ENCODE results near the gene HS6ST1.
"Not testable (repeated sequence)": the region's sequence is repeated elsewhere in the genome, so short reads cannot be mapped to it uniquely, and the experiment has no call there.

HS6ST1 gene

DNA sequence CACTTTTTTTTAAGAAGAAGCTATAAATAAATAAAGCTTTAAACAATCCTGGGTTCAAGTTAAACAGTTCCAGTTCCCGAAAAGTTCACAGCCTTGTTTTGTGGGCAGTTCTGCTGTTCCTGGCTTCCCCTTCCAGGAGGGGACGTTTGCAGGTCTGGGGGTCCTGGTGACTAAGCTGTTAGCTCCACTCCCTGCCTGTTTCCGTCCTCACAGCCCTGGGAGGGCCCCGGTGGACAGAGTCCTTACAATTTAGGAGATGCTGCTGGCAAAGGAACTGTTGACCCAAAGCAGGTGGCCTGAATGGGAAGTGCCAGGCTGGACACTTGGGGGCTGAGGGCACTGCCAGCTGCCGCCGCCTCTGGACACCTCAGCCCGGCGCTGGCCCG, 53.1 kb downstream of the HS6ST1 start:
- not testable (repeated sequence) for FAIRE-seq

DNA sequence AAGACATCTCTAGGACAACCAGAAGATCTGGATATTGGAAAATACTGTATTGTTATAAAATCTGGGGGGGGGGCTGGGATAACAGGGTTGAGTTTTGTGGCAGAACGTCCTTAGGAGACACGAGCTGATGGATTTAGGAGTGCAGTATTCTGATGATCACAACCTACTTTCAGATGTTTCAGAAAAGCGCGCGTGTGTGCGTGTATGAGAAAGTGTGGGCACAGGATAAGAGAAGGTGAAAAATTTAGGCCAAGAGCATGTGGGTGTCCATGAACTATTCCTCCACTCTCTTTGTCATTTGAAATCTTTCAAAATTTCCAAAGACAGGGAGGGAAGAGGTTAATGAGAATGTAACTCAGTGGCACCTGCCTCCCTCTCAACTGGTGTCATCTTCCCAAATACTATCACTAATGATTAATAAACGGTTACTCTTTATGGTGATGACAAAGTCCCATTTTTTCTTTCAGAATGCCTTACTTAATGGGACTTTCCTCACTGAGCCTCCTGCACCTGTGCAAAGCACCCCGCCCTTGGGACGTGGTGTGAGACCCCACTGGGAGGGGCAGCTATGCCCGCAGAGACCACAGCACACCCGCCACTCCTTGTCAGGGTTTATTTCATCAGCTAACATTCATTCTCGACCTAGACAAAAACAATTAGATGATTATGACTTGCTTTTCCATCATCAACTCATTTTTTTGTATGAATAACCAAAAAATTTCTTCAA, 53.6 kb downstream of the HS6ST1 start:
- FAIRE-seq, result no peak

DNA sequence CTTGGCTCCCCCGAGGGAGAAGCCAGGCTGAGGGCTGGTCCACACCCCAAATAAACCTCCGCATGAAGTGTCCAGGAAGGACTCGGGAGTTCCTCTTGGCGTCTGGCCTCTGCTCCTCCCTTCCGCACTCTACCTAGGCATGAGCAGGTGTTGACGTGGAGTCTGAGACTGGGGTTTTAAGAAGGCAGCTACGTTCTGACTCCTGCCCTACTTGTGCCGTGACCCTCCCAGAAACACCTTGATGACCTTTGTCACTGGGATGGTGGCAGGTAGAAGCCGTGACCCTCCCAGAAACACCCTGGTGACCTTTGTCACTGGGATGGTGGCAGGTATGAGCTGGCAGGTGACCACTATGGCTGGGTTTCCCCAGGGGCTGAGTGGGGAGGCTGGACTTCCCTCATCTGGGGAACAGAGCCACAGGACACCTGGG, 54.8 kb downstream of the HS6ST1 start:
- FAIRE-seq, result no peak

DNA sequence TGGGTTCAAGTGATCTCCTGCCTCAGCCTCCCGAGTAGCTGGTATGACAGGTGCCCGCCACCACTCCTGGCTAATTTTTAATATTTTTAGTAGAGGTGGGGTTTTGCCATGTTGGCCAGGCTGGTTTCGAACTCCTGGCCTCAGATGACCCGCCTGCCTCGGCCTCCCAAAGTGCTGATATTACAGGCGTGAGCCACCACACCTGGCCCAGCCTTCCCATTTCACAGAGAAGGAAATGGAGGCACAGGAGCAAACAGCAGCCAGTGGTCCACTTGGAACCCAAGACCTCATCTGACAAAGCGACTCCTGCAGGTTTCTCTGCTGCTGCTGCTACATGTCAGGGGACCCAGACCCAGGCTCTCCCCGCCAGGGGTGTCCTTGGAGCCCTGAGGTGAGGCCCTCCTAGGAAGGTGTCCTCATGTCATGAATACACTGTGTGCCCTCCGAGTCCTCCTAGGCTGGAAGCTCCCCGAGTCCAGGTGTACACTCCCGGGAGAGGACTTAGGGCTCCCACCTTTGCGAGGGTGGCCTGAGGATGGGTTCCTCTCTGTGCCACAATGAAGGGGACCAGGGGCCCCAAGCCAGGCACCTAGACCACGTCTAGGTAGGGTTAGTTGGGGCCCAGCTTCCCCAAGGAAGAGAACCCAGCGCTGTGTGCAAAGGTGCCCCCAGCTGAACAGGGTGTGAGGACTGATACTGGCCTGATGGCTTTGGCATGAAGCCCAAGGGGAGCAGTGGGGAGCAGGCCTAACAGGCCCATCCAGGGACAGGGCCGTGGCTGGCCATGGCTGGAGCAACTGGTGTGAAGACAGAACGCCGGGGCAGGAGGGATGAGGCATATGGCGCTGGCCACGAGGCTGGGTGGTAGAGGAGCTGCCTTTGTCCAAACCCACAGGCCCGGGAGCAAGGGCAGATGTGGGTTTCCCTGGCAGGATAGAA, 56.1 kb downstream of the HS6ST1 start:
- no peak for FAIRE-seq

DNA sequence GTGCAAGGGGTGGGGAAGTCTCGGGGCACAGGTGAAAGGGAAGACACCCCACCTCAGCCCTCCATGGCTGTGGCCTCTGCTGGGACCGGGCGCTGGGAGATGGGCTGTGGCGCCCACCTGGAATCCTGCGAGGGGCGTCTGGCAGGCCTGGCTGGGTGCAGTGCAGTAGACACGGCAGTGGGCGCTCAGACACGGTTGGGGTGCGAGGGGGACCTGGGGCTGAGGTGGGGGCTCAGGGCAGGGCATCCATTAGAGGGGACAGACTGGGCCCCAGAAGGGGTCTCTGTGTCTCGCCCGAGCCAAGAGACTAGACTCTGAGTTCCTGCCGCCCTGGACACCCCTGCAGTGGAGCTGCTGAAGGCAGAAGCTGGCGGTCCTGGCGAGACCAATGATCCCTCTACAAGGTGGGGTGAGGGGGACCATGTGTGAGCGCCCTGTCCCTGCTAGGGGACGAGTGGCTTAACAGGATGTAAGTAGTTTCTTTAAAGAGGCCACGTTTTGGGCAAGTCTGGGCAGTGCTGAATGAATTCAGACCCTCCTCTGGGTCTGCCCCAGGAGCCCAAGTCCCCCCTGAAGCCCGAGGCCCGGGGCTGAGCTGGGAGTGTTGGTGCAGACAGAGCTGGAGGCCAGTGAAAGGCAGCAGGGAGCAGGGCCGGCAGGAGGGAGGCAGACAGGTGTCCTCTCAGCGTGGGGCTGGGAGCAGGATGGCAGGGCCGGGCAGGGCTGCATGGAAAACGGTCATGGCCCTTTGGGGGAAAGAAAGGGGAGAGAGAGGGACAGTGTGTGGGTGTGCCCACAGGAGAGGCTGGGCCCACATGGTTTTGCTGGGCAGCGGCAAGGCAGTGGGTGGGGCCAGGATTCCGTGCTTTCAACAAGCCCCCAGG, 57.2 kb downstream of the HS6ST1 start:
- FAIRE-seq, result no peak

DNA sequence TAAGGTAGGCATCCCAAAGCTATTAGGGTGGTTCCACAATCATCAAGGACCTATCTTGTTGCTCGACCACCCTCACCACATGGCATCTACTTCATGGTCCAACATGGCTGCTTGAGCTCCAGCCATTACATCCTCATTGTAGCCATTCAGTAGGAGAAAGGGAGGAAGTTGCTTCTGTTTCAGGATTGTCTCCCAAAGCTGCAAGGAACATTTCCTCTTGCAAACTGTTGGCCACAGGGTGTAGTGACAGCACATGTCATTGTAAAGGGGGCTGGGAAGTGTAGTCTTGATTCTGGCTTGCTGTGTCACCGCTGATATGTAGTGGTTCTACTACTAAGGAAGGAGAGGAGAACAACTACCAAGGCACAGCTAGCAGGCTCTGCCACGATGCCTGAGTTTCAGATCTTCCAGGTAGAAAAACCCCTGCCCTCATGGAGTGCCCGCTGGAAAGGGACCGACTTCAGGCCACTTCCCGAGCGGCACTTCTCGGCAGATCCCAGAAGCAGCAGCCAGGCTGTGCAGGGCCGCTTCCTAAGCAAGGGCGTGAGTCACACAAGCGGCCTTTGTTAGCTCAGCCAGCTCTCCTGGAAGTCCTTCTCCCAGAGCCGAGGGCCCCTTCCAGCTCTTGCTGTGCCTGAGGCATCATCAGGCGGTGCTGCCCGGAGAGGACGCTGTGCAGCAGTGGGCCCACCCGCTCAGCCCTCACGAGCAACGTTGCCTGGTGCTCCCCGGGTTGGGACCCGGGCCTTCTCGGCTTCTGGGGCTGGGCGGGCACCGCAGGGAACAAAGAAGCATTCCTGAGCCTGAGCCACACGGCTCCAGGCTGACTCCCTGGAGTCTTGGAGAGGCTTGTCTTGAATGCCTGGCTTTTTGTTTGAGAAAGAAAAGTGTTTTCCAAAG, 58.2 kb downstream of the HS6ST1 start:
- no peak for FAIRE-seq

DNA sequence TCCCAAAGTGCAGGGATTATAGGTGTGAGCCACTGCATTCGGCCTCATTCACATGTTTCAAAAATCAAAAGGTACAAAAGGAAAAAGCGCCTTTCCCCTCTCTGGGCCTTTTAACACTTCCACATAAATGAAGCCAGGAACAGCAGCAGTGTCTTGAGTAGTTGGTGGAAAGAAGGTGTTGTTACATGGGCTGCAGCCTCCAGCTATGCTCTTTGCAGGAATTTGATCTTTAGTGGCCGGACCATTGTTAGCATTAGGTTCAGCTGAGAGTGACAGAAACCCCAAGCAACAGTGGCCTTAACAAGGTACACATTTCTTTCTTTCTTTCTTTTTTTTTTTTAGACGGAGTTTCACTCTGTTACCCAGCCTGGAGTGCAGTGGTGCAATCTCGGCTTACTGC, 59.1 kb downstream of the HS6ST1 start:
- no peak for FAIRE-seq

DNA sequence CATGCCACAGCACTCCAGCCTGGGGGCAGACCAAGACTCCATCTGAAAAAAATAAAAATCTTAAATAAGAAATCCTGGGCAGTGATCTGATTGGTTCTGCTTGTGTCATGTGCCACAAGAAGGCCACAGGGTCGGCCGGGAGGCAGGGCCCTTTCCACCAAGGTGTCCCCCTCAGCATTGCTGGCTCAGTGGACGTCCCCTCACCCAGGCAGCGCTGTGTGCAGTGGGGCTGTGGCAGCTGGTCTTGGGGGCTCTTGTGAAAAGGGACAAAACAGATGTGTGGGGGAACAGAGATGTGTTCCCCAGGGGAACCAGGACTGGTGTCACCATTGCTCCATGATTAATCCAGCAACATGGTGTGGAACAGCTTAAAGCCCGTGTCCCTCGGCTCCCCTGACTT, 60.5 kb downstream of the HS6ST1 start:
- FAIRE-seq, result no peak

DNA sequence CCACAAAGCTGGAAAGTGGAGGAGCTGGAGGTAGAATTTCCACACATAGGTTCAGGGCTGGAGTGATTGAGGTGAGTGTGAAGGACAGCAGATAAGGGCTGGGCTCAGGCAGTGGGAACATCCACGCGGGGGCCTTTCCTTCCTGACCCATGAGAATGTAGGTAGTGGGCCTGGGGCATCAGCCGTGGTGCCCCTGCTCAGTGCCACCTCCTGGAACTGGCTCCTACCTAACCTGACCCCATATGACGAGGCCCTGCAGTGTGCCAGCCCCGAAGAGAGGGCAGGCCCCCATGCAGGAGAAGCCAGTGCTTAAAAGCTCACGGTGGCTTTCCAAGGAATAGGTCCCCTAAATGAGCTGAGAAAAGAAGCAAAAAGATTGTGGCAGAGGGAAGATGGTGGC, 66.2 kb downstream of the HS6ST1 start:
- FAIRE-seq, result no peak

DNA sequence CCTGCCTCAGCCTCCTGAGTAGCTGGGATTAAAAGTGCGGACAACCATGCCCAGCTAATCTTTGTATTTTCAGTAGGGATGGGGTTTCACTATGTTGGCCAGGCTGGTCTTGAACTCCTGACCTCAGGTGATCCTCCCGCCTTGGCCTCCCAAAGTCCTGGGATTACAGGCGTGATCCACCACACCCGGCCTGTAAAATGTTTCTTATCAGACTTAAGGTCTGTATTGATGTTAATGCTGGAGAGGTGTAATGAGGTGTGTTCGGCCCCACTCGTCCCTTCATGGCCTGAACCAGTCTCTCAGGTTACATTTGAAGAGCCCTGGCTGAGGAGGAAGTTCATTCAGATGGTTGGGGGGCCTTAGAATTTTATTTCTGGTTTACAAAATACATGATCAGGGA, 66.6 kb downstream of the HS6ST1 start:
- FAIRE-seq, result not testable (repeated sequence)

DNA sequence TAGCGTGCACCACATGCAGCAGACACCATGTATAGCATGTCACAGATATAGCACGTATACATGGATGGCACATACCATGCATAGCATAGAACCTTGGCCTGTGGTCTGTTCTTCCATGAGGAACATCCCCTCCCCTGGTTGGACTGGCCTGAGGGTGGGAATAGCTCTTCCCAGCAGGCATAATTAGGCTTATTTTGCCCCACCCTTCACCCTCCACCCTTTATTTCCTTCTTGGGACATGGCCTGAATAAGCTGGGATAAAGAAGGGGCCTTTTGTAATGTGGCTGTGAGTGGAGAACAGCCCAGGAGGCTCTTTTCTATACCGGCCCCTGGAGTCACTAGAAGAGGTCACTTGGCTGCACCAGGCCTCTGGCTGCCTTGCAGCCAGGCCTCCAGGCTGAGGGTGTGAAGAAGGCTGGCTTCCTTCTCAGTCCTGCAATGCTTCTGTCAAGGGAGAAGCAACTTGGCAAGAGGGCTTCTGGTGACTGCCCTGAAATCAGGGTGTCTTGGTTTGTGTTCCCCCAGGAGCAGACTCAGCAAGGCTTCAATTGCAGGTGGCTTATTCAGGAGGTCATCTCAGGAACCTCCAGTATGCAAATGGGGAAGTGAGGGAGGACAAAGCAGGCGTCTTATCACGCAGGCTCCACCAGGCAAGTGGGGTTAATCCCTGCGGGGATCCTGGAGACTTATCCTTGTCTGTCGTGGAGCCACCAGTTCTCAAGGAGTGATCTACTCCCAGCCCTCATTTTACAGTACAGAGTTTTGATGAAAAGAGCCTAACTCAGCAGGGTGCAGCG, 68.2 kb downstream of the HS6ST1 start:
- no peak for FAIRE-seq

DNA sequence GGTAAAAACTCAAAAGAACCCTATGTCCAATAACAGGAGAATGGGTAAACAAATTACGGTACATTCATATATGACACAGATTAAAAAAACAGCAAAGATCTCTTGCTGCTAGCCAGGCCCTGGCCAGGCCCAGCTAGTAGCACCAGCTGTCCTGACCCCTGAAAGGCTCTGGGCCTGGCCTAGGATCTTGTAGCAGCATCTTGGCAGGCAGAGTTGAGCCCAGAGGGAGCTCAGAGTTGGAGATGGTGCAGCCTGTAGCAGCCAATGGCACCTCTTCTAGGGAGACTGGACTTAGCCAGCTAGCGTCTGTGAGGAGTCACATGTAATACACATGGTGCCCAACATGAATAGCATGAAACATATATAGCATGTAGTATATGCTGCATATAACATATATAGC, 69.1 kb downstream of the HS6ST1 start:
- no peak for FAIRE-seq

DNA sequence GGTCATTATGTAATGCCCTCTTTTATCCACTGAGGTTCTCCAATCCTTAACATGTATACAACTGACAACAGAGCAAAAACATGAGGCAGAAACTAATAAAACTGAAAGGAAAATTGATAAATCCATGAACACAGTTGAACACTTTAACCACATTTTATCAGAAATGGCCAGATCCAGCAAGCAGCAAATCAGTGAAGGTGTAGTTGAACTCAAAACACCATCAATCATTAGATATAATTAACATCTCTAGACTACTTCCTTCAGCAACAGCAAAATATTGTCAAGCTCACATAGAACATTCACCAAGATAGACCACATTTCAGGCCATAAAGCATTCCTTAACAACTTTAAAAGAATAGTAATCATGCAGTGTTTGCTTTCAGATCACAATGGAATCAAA, 72.9 kb downstream of the HS6ST1 start:
- FAIRE-seq, result no peak

DNA sequence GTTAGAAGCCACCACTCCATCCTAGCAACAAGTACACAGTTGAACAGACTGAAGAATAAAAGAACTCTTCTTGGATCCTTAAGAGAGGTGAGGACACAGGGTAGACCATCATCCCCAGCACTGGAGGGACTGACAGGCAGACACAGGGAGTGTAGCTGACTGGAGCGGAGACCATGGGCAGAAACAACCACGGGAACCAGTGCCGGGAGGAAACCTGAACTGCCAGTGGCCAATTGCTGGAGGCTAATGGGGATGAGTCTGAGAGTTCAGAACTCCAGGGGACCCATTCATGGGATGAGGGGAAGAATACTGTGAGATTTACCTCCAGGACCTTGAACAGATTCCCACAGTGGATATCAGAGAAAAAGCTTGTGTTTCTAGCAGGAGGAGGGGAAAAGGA, 76.8 kb downstream of the HS6ST1 start:
- no peak for FAIRE-seq

DNA sequence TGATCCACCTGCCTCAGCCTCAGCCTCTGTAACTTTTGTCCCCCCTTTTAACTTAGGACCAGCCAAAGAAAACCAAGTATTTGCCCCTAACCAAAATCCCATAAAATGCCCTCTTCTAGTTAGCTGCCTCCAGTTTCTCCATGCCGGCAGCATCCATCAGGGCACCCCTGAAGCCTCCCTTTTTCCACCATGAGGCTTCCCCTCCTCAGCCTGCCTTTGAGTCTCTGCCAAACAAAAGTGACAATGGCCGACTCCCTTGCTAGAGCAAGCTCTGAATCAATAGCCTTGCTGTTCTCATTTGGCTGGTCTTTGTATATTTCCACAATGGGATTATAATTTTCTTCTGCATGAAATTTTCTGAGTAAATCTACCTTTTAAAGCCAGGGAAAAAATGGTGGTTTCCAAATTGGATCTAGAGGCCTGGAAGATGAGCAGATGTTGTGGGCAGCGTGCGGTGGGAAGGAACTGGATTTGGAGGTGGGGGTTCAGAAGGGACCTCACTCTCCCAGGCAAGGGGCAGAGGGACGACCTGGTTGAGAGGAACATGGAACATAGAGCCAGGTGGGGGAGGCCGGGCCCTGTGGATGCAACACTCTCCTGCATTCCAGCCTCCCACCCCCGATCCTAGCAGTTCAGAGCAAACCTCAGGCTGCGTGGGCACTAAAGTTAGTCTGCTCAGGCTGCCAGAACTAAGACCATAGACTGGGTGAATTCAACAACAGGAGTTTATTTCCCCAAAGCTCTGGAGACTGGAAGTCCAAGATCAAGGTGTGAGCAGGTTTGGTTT, 80.6 kb downstream of the HS6ST1 start:
- no peak for FAIRE-seq

DNA sequence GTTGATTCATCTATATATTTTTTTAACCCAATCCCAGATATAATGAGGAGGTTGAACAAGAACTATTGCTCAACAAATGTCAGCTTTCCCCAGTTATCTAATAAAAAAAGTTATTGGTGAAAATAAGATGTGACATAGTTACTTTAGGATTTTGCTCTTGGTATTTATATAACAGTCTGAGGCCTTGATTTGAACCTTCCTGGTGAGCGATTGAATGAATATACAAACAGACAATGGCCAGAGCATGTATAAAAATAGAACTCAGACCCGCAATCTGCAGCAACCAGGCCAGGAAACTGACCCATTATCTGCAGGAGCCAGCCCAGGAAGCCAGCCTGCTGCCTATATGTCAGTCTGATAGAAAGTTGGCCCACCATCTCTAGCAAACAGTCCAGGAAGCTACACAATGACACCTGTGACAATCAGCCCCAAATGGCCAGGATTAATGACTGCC, 81.6 kb downstream of the HS6ST1 start:
- no peak for FAIRE-seq

DNA sequence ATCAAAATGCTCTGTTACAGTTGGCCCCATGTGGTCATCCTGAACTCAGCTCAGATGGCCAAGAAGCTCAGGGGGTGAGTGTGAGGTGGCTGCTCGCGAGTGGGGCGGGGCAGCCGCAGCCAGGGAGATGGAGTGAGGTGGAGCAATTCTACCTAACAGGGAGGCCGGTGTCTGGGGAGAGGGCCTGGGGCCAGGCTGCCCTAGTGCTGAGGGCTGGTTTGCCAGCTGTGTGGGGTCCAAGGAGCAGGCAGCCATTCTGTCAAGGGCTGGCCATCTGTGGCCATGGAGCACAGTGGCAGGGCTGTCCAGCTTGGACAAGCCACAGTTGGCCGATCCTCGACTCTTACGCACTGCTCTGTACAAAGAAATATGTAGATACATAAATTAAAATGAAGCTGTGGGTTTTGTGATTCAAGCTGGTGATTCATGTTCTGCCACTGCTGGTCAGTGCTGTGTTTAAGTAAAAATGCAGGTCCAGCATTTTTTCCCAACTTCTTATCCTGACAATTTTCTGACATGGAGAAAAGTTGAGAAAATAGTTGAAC, 82.1 kb downstream of the HS6ST1 start:
- no peak for FAIRE-seq

DNA sequence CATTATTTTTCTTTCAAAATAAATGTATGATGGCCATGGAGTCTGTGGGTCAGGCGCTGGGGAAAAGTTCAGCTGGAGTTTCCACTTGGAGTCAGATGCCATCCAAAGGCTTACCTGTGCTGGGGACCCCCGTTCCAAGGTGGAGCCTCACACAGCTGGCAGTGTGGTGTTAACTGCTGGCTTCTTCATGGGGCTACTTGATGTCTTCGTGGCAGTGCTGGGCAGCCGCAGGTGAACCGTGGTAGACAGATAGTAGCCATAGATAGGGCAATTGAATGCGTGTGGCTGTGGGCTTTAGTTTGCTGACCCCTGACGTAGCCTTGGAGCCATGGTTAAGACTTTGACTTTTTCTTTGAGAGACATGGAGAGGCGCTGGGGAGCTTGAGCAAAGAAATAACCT, 83.1 kb downstream of the HS6ST1 start:
- no peak for FAIRE-seq

DNA sequence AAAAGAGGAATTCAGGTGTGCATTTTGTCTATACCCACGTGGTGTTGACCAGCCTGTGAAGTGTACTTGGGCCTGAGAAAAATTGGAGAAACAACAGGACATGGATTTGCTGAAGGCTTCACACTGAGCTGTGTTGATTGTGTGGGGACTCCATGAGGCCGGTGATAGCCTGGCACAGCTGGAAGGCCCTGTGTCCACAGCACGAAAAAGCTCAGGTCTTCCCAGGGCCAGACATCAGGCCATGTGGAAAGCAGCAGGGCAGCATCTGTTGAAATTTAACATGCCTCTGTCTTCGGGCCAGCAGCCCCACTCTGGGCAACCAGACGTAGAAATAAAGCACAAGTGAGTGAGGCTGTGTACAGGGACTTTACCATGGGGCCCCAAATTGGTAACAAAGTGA, 84.1 kb downstream of the HS6ST1 start:
- no peak for FAIRE-seq

DNA sequence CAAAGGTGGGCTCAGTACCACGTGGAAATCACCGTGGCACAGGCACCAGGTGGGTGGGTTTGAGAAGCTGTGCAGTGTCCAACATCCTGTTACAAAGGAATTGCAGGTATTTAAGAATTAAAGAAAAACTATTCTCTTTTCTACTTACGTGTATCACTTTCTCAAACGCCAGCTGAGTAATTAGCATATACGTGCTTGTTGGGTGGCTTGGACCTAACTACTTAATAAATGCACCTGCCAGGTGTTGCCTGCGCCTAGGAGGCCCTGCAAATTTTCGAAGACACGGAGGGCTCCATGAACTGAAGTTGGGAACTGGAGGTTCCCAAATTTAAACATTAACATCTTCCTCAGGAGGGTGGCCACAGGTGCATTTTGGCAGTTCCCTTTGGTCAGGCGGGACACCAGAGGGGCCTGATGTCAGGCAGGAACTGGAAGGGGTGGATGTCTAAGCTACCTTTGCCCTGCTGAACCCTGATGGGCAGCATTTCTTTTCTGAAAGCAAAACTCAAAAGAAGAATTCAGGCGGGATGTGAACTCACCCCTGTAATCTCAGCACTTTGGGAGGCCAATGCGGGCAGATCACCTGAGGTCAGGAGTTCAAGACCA, 84.8 kb downstream of the HS6ST1 start:
- no peak for FAIRE-seq

All from islet of Langerhans (tissue), 1 donor.